H1 (cell line): ENCODE data around the gene CBLB. TPM values are rescaled to one million over a fixed set of nuclear protein-coding genes. Genes with fewer than 3 reads are reported as not detected.

Source experiments
- CTCF ChIA-PET: fragments of 300-600 bp; sonication (Branson Sonifier 250); formaldehyde crosslinking; loops from one replicate; lab custom pipeline; 2021; ENCODE audit not compliant: partially characterized antibody; lab: Charles Lee
- POLR2A ChIA-PET: fragments of 300-600 bp; sonication (Branson Sonifier 250); formaldehyde crosslinking; loops from one replicate; lab custom pipeline; 2021; ENCODE audit warnings: inconsistent platforms; ENCODE audit not compliant: partially characterized antibody; lab: Charles Lee
- DNase-seq, 2 experiments: peaks; one replicate each; pipeline versions ENCODE4 v3.0.0 to v3.0.0-alpha.2; 2010 to 2022; ENCODE audit warnings: low spot score in 2 of 2, low read depth in 1 of 2, mixed read lengths in 1 of 2
- FAIRE-seq: peaks from 2 replicates; lab custom pipeline; 2011; peaks lifted over from hg19 to GRCh38; lab: Jason Lieb, UNC
- H2AFZ ChIP-seq: 2 replicates; pipeline ENCODE4 v1.8.1; 2012; ENCODE audit warnings: low read length, inconsistent platforms
- H2AK5ac ChIP-seq: 2 replicates; pipeline ENCODE4 v1.6.1; 2013; ENCODE audit warnings: low read depth, low read length
- H2BK120ac ChIP-seq: replicated peaks from 2 replicates; pipeline ENCODE3; 2013; ENCODE audit warnings: low read depth, low read length, inconsistent platforms
- H2BK12ac ChIP-seq: 2 replicates; pipeline ENCODE4 v1.6.1; 2013; ENCODE audit warnings: low read depth, low read length
- H2BK15ac ChIP-seq: 2 replicates; pipeline ENCODE4 v1.6.1; 2013; ENCODE audit warnings: low read length
- H2BK20ac ChIP-seq: 2 replicates; pipeline ENCODE4 v1.6.1; 2013; ENCODE audit warnings: low read length
- H2BK5ac ChIP-seq: 2 replicates; pipeline ENCODE4 v1.6.1; 2013; ENCODE audit warnings: low read depth, low read length
- H3K14ac ChIP-seq: 2 replicates; pipeline ENCODE4 v1.6.1; 2013; ENCODE audit warnings: inconsistent platforms; ENCODE audit not compliant: insufficient read length
- H3K18ac ChIP-seq: 2 replicates; pipeline ENCODE4 v1.6.1; 2013; ENCODE audit warnings: low read length; ENCODE audit errors: extremely low read depth
- H3K23ac ChIP-seq: 2 replicates; pipeline ENCODE4 v1.6.1; 2013; ENCODE audit warnings: inconsistent platforms; ENCODE audit not compliant: insufficient read length
- H3K23me2 ChIP-seq: 2 replicates; pipeline ENCODE4 v1.6.1; 2013; ENCODE audit warnings: low read depth, low read length
- H3K27ac ChIP-seq: 2 replicates; pipeline ENCODE4 v1.6.1; 2011; ENCODE audit warnings: low read depth, low read length, inconsistent platforms
- H3K27me3 ChIP-seq, 4 experiments: replicated peaks in 1 of 4; 1 replicate in 1 of 4; 2 replicates in 3 of 4; pipeline versions ENCODE4 v1.6.1 to v1.8.1; 2011 to 2013; ENCODE audit warnings: low read length in 3 of 4, mild to moderate bottlenecking in 3 of 4, inconsistent platforms in 2 of 4, mixed read lengths in 2 of 4, moderate library complexity in 1 of 4; ENCODE audit not compliant: control insufficient read depth in 3 of 4, insufficient read depth in 3 of 4; ENCODE audit errors: extremely low read depth in 1 of 4
- H3K36me3 ChIP-seq, 4 experiments: 2 replicates each; pipeline versions ENCODE4 v1.6.1 to v1.8.1; 2011 to 2013; ENCODE audit warnings: mild to moderate bottlenecking in 4 of 4, low read length in 3 of 4, moderate library complexity in 2 of 4, control low read depth in 1 of 4, inconsistent platforms in 1 of 4; ENCODE audit not compliant: insufficient read depth in 4 of 4, control insufficient read depth in 2 of 4
- H3K4ac ChIP-seq: replicated peaks from 2 replicates; pipeline ENCODE3; 2013; ENCODE audit warnings: low read length, low read depth, mixed read lengths, inconsistent platforms; ENCODE audit not compliant: insufficient read length
- H3K4me1 ChIP-seq, 4 experiments: replicated peaks in 1 of 4; 1 replicate in 1 of 4; 2 replicates in 3 of 4; pipeline versions ENCODE4 v1.6.1 to v1.8.1; 2011 to 2013; ENCODE audit warnings: low read length in 3 of 4, inconsistent platforms in 2 of 4, mixed read lengths in 1 of 4; ENCODE audit not compliant: insufficient read depth in 4 of 4, control insufficient read depth in 3 of 4
- H3K4me2 ChIP-seq, 2 experiments: 2 replicates each; pipeline versions ENCODE4 v1.6.1 to v1.8.1; 2011 to 2013; ENCODE audit warnings: low read depth in 2 of 2, low read length in 2 of 2, control low read depth in 1 of 2, inconsistent platforms in 1 of 2, mild to moderate bottlenecking in 1 of 2; ENCODE audit not compliant: insufficient read depth in 1 of 2
- H3K4me3 ChIP-seq, 4 experiments: fragments of 200-600, 300-600 bp in 1 of 4; sonication (generic), shearing (Covaris generic), sonication (Bioruptor Twin) in 1 of 4; 2 replicates each; pipeline versions ENCODE4 v1.5.1 to v1.8.1; 2011 to 2016; ENCODE audit warnings: low read length in 4 of 4, low read depth in 3 of 4, control low read depth in 2 of 4, inconsistent platforms in 2 of 4, mild to moderate bottlenecking in 2 of 4, mixed read lengths in 1 of 4, moderate library complexity in 1 of 4; ENCODE audit not compliant: insufficient read depth in 2 of 4; ENCODE audit errors: extremely low read depth in 1 of 4
- H3K56ac ChIP-seq: replicated peaks from 2 replicates; pipeline ENCODE3; 2013; ENCODE audit warnings: low read depth, mild to moderate bottlenecking, mixed read lengths, low read length, inconsistent platforms; ENCODE audit not compliant: insufficient read length
- H3K79me1 ChIP-seq: 2 replicates; pipeline ENCODE4 v1.6.1; 2013; ENCODE audit warnings: low read depth, low read length, control low read depth
- H3K79me2 ChIP-seq, 2 experiments: 2 replicates each; pipeline versions ENCODE4 v1.6.1 to v1.8.1; 2012 to 2013; ENCODE audit warnings: low read length in 2 of 2, mild to moderate bottlenecking in 2 of 2, inconsistent platforms in 1 of 2; ENCODE audit not compliant: insufficient read depth in 2 of 2, control insufficient read depth in 1 of 2
- H3K9ac ChIP-seq, 4 experiments: replicated peaks in 1 of 4; 1 replicate in 1 of 4; 2 replicates in 3 of 4; pipeline versions ENCODE4 v1.6.1 to v1.8.1; 2011 to 2013; ENCODE audit warnings: low read depth in 3 of 4, low read length in 3 of 4, control low read depth in 2 of 4, mild to moderate bottlenecking in 2 of 4, moderate library complexity in 2 of 4, inconsistent platforms in 1 of 4; ENCODE audit errors: extremely low read depth in 1 of 4
- H3K9me3 ChIP-seq, 2 experiments: 2 replicates each; pipeline versions ENCODE4 v1.6.1 to v1.8.1; 2012 to 2013; ENCODE audit warnings: mild to moderate bottlenecking in 2 of 2, moderate library complexity in 2 of 2, control low read depth in 1 of 2, inconsistent platforms in 1 of 2, low read depth in 1 of 2, low read length in 1 of 2, mixed read lengths in 1 of 2; ENCODE audit not compliant: insufficient read depth in 2 of 2
- H4K20me1 ChIP-seq, 2 experiments: replicated peaks in 1 of 2; 2 replicates each; pipeline versions ENCODE3 to v1.8.1; 2011 to 2013; ENCODE audit warnings: inconsistent platforms in 2 of 2, low read length in 2 of 2, mild to moderate bottlenecking in 1 of 2; ENCODE audit not compliant: insufficient read depth in 2 of 2, control insufficient read depth in 1 of 2
- H4K5ac ChIP-seq: 2 replicates; pipeline ENCODE4 v1.6.1; 2013; ENCODE audit warnings: low read length, low read depth, mixed read lengths, inconsistent platforms; ENCODE audit not compliant: insufficient read length
- H4K8ac ChIP-seq: 2 replicates; pipeline ENCODE4 v1.8.0; 2013; ENCODE audit warnings: mild to moderate bottlenecking, moderate library complexity, low read length, inconsistent platforms; ENCODE audit not compliant: insufficient read depth; ENCODE audit errors: extremely low read depth
- H4K91ac ChIP-seq: replicated peaks from 2 replicates; pipeline ENCODE3; 2013; ENCODE audit warnings: low read length, mixed read lengths, inconsistent platforms; ENCODE audit not compliant: insufficient read length
- CREB1 ChIP-seq: IDR thresholded peaks from 2 replicates; pipeline ENCODE4 v1.6.1; 2012; ENCODE audit warnings: inconsistent platforms
- MAFK ChIP-seq: IDR thresholded peaks from 2 replicates; pipeline ENCODE4 v1.6.1; 2012; ENCODE audit warnings: low read depth, mild to moderate bottlenecking, improper control_type of control experiment, low read length
- WGBS, 2 experiments: shearing (Covaris generic) in 1 of 2; methylation state at CpG; one replicate each; pipeline versions ENCODE4 v1.1.6 to v1.1.7; 2013 to 2015; ENCODE audit warnings: low lambda C conversion rate in 2 of 2, mixed read lengths in 2 of 2, inconsistent platforms in 1 of 2, low coverage in 1 of 2, missing lambda C conversion rate in 1 of 2; ENCODE audit not compliant: insufficient replicate concordance in 2 of 2, insufficient coverage in 1 of 2, insufficient read length in 1 of 2; ENCODE audit errors: extremely low coverage in 1 of 2, missing lambda C conversion rate in 1 of 2; 5-methylcytosine and 5-hydroxymethylcytosine counted together
- polyA plus RNA-seq, 7 experiments: library from polyadenylated mRNA; depleted of rRNA in 3 of 7; stranded (reverse) in 5 of 7; unstranded in 2 of 7; fragments of >200 nt in 5 of 7; fragments of 200-250 nt in 2 of 7; gene quantifications; 1 replicate in 5 of 7; 2 replicates in 1 of 7; 4 replicates in 1 of 7; pipeline versions ENCODE4 v1.2.1 to v1.2.3, GENCODE V29; 2011 to 2013; ENCODE audit warnings: missing spikeins in 2 of 7, mixed read lengths in 2 of 7
- total RNA-seq: library from RNA; stranded (reverse); fragmentation: NEBNext Ultra II Directional; extraction: Animal tissue kit (Norgen Biotek cat#: 25700); gene quantifications from 2 replicates; pipeline ENCODE4 v1.2.1, GENCODE V29; 2021

CBLB gene
- total and polyA plus RNA-seq, 2 of the 8 experiments (the other 6 are each of a cell fraction or from before 2014, with no cell fraction given) = 14.5 to 26.0 TPM

GRCh38 chr3:105829871-105830622 is 38.8 kb downstream of the CBLB start:
- H3K36me3 ChIP-seq = no peaks in the 10 kb centered on the region
- H2BK15ac ChIP-seq = no peak overlapping the region
- no peak overlapping the region for H2BK12ac ChIP-seq
- H3K27me3 ChIP-seq = no peaks in the 10 kb centered on the region
- no peaks in the 10 kb centered on the region for H3K9me3 ChIP-seq
- no peaks in the 10 kb centered on the region for H3K79me1 ChIP-seq
- H3K4me2 ChIP-seq = no peak overlapping the region
- no peak for DNase-seq
- H2BK5ac ChIP-seq = no peak overlapping the region
- no peak overlapping the region for H3K9ac ChIP-seq
- H3K56ac ChIP-seq = no peak overlapping the region
- H3K14ac ChIP-seq = no peak overlapping the region
- peaks cover 0 to 16% of the 10 kb centered on the region in 2 experiments; a peak in 2 of 4 replicates for H3K79me2 ChIP-seq
- no peak overlapping the region for H4K5ac ChIP-seq
- H3K23ac ChIP-seq = no peak overlapping the region
- H4K8ac ChIP-seq = no peak overlapping the region
- ChIA-PET CTCF (no interaction called here), POLR2A (no interaction called here)
- no peak overlapping the region for H2BK20ac ChIP-seq
- H2AK5ac ChIP-seq = no peak overlapping the region
- no peak overlapping the region for H3K27ac ChIP-seq
- no peak overlapping the region for H3K4me3 ChIP-seq
- peak; percentile 81 for TF ChIP-seq MAFK
- no peak for TF ChIP-seq CREB1
- WGBS, 2 experiments = 96% methylated on average over 4 of the region's 4 CpGs; no CpG with 5 or more reads in 1 of the 2 experiments
- no peak overlapping the region for H2BK120ac ChIP-seq
- H3K18ac ChIP-seq = no peak overlapping the region
- no peaks in the 10 kb centered on the region for H3K23me2 ChIP-seq
- no peak overlapping the region for H4K91ac ChIP-seq
- no peaks in the 10 kb centered on the region for H4K20me1 ChIP-seq
- no peak overlapping the region for H3K4ac ChIP-seq
- no peak overlapping the region for H2AFZ ChIP-seq
- peaks cover 0 to 3% (median under 1%) of the 10 kb centered on the region in 4 experiments; a peak in 1 of 7 replicates for H3K4me1 ChIP-seq
- no peak for FAIRE-seq
